Gastrocnemius medialis (tissue), 4 donors: ENCODE results near the gene CD82. TPM values are rescaled to one million over a fixed set of nuclear protein-coding genes. Genes with fewer than 3 reads are reported as not detected.

Experiments used
- ATAC-seq, 2 donors: fragments of 150-250 bp; one replicate each; pipeline ENCODE4 v1.9.1; 2016
- DNase-seq, 2 donors: peaks; one replicate each; pipeline ENCODE4 v3.0.0-alpha.2; 2019
- H3K27ac ChIP-seq, 4 donors: fragments of 200-600 bp; sonication (generic); 1 replicate in 1 of 4; 2 replicates in 3 of 4; pipeline ENCODE4 v1.5.1; 2016 to 2018; ENCODE audit warnings: mild to moderate bottlenecking in 2 of 4, moderate library complexity in 1 of 4
- H3K27me3 ChIP-seq, 3 donors: fragments of 200-600 bp; sonication (generic) in 2 of 3; 1 replicate in 1 of 3; 2 replicates in 2 of 3; pipeline versions ENCODE4 v1.5.1 to v1.6.0; 2016 to 2019; ENCODE audit warnings: mild to moderate bottlenecking in 1 of 3, moderate library complexity in 1 of 3
- H3K36me3 ChIP-seq, 2 donors: fragments of 200-600 bp; sonication (generic) in 1 of 2; one replicate each; pipeline ENCODE4 v1.5.1; 2017 to 2018
- H3K4me1 ChIP-seq, 2 donors: fragments of 200-600 bp; sonication (generic) in 1 of 2; one replicate each; pipeline ENCODE4 v1.5.1; 2016 to 2017; ENCODE audit warnings: mild to moderate bottlenecking in 2 of 2
- H3K4me3 ChIP-seq, 4 donors: fragments of 200-600 bp; sonication (generic) in 3 of 4; 1 replicate in 1 of 4; 2 replicates in 3 of 4; pipeline ENCODE4 v1.5.1; 2016 to 2019; ENCODE audit warnings: mild to moderate bottlenecking in 2 of 4
- H3K9me3 ChIP-seq, 3 donors: fragments of 200-600 bp; sonication (generic) in 2 of 3; 1 replicate in 1 of 3; 2 replicates in 2 of 3; pipeline ENCODE4 v1.5.1; 2016 to 2019
- CTCF ChIP-seq, 5 experiments: fragments of 450-650 bp in 3 of 5; fragments of 200-600 bp in 2 of 5; sonication (generic) in 2 of 5; IDR thresholded peaks in 4 of 5; conservative IDR thresholded peaks in 1 of 5; 1 replicate in 4 of 5; 2 replicates in 1 of 5; pipeline ENCODE4 v1.5.1; 2016 to 2019; ENCODE audit warnings: antibody characterized with exemption in 5 of 5, mild to moderate bottlenecking in 3 of 5, moderate library complexity in 3 of 5
- POLR2A ChIP-seq, 2 donors: fragments of 450-650 bp; IDR thresholded peaks; one replicate each; pipeline ENCODE4 v1.6.1; 2017; ENCODE audit warnings: antibody characterized with exemption in 2 of 2, mild to moderate bottlenecking in 2 of 2, moderate library complexity in 2 of 2
- in situ Hi-C, 4 donors: fragments of 200-750 bp; cut with MboI; loops; one replicate each; pipeline versions ENCODE4 v1.15.0 to v1.8.0; 2017; ENCODE audit warnings: low sequenced_read_pairs in 4 of 4
- intact Hi-C: fragments of 100-400 bp; cut with DNase I; formaldehyde crosslinking; loops from one replicate; pipeline ENCODE4 v1.15.1; 2023; ENCODE audit warnings: low total_unique reads
- total RNA-seq, 4 donors: library from RNA; depleted of rRNA; stranded (reverse); fragments of >200 nt; gene quantifications; one replicate each; pipeline versions ENCODE4 v1.1.0 to v1.2.3, GENCODE V29; 2016

The CD82 gene
- total RNA-seq, 4 donors from 2014 or later = 4.5 to 17.5 (median 13.5) TPM

GRCh38 chr11:44609783-44610155 lies 44.3 kb downstream of the CD82 start:
- H3K4me1 ChIP-seq = peaks cover 7 to 19% of the 10 kb centered on the region in 2 donors
- H3K4me3 ChIP-seq = no peak overlapping the region
- H3K9me3 ChIP-seq = no peaks in the 10 kb centered on the region
- DNase-seq = no peak
- intact Hi-C loops = loop anchor here (10.0 kb wide), 1 partner anchor 515 kb away; the partner anchor contains the start of gene EXT2
- H3K27me3 ChIP-seq = no peaks in the 10 kb centered on the region
- H3K27ac ChIP-seq = no peak overlapping the region
- H3K36me3 ChIP-seq = peaks cover 0 to 21% of the 10 kb centered on the region in 2 donors
- TF ChIP-seq POLR2A (IDR thresholded peaks at IDR 0.05) (no peak), CTCF (IDR thresholded peaks at IDR 0.05 in 4 of 5, conservative IDR thresholded peaks at IDR 0.05 in 1 of 5) (no peak)
- in situ Hi-C loops = loop anchor here in 1 of 4 donors (5.0 kb wide), 1 partner anchor 47 kb away; no protein-coding TSS in a partner anchor
- ATAC-seq = no peak

DNA sequence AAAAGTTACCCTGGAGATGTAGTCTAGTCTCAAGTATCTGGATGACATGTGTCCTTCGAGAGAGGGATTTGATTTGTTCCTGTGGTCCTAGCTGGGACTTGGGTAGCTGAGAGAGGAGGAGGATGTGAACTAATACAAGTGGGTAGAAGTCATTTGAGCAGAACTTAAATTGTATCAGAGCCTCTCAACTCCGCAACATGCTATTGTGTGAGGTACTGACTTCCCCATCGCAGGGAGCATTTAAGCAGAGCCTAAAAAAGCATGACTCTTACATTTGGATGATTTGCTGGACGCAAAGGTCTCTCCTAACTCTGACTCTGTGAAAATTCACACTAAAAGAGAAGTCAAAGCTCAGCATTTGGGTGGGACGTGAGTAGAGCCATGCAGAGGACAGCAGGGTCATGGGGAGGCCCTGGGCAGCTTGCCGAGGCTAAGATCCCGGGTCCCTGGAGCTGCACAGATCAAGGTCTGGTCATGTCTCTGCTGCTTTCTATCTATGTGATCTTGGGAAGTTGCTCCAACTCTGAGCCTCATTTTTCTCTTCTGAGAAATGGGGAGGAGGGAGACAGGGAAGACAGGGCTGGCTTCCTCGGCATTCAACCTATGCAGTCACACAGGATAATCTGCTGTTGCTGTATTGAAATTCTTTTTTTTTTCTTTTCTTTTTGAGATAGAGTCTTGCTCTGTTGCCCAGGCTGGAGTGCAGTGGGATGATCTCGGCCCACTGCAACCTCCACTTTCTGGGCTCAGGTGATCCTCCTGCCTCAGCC lies 44.9 kb downstream of the CD82 start:
- in situ Hi-C loops (loop anchor here in 1 of 4 donors (5.0 kb wide), 1 partner anchor 48 kb away; no protein-coding TSS in a partner anchor), intact Hi-C loops (loop anchor here (10.0 kb wide), 1 partner anchor 516 kb away; the partner anchor contains the start of gene EXT2)
- DNase-seq = no peak
- Histone ChIP-seq H3K27me3 (no peaks in the 10 kb centered on the region), H3K9me3 (no peaks in the 10 kb centered on the region), H3K27ac (no peak overlapping the region), H3K4me1 (peaks cover 7 to 19% of the 10 kb centered on the region in 2 donors), H3K36me3 (peaks cover 0 to 15% of the 10 kb centered on the region in 2 donors), H3K4me3 (no peak overlapping the region)
- TF ChIP-seq CTCF (IDR thresholded peaks at IDR 0.05 in 4 of 5, conservative IDR thresholded peaks at IDR 0.05 in 1 of 5) = no peak
- no peak for TF ChIP-seq POLR2A (IDR thresholded peaks at IDR 0.05)
- ATAC-seq = no peak

- in situ Hi-C loops = loop anchor here in 1 of 4 donors (5.0 kb wide), 1 partner anchor 49 kb away; no protein-coding TSS in a partner anchor
- DNase-seq (peak; percentile 34 to 49), ATAC-seq (peak; percentile 78 to 88)
- Histone ChIP-seq H3K27ac (peak overlapping the region in 1 of 4 donors; percentile 11), H3K4me3 (no peak overlapping the region), H3K36me3 (peaks cover 0 to 11% of the 10 kb centered on the region in 2 donors), H3K27me3 (no peaks in the 10 kb centered on the region), H3K9me3 (no peaks in the 10 kb centered on the region), H3K4me1 (peaks cover 7 to 19% of the 10 kb centered on the region in 2 donors)
- TF ChIP-seq CTCF (IDR thresholded peaks at IDR 0.05 in 4 of 5, conservative IDR thresholded peaks at IDR 0.05 in 1 of 5) (no peak), POLR2A (IDR thresholded peaks at IDR 0.05) (no peak)
- intact Hi-C loops = loop anchor here (10.0 kb wide), 1 partner anchor 516 kb away; the partner anchor contains the start of gene EXT2
These were observed 45.6 kb downstream of the CD82 start for GRCh38 chr11:44611088-44611487.

GRCh38 chr11:44611687-44612434 lies 46.4 kb downstream of the CD82 start:
- peaks cover 7 to 19% of the 10 kb centered on the region in 2 donors for H3K4me1 ChIP-seq
- H3K9me3 ChIP-seq = no peaks in the 10 kb centered on the region
- H3K4me3 ChIP-seq = no peak overlapping the region
- no peak overlapping the region for H3K27ac ChIP-seq
- no peak for TF ChIP-seq CTCF (IDR thresholded peaks at IDR 0.05 in 4 of 5, conservative IDR thresholded peaks at IDR 0.05 in 1 of 5)
- in situ Hi-C loops = loop anchor here in 1 of 4 donors (5.0 kb wide), 1 partner anchor 50 kb away; no protein-coding TSS in a partner anchor
- no peaks in the 10 kb centered on the region for H3K27me3 ChIP-seq
- no peak for DNase-seq
- no peak for ATAC-seq
- intact Hi-C loops = loop anchor here (10.0 kb wide), 1 partner anchor 517 kb away; the partner anchor contains the start of gene EXT2
- H3K36me3 ChIP-seq = peaks cover 0 to 6% of the 10 kb centered on the region in 2 donors
